T-helper 2 cell (primary cell): Measurements from ENCODE around the gene RASEF.
A peak's percentile ranks its signal among the peaks of the same experiment; 100 is the strongest.

Source experiments
- DNase-seq, 5 experiments: peaks; one replicate each; pipeline versions ENCODE4 v3.0.0 to v3.0.0-alpha.2; 2012 to 2022

RASEF gene

GRCh38 chr9:83012922-83013838 is 49.8 kb downstream of the RASEF start:
- no peak for DNase-seq

- no peak for DNase-seq
These were observed 50.6 kb downstream of the RASEF start for GRCh38 chr9:83012168-83012921.

- DNase-seq = no peak
These were observed 51.3 kb downstream of the RASEF start for GRCh38 chr9:83011611-83012010.

- DNase-seq = no peak
These were observed 55.2 kb downstream of the RASEF start for GRCh38 chr9:83007521-83008300.

- DNase-seq = no peak
These were observed 56.6 kb downstream of the RASEF start for GRCh38 chr9:83006378-83006777.

- no peak for DNase-seq
These were observed 57.0 kb downstream of the RASEF start for GRCh38 chr9:83005963-83006362.

GRCh38 chr9:83005361-83005760 is 57.6 kb downstream of the RASEF start:
- DNase-seq = no peak

GRCh38 chr9:83002329-83002728 is 60.6 kb downstream of the RASEF start:
- no peak for DNase-seq

- DNase-seq = peak in 1 of 5 experiments; percentile 4
These were observed 62.2 kb downstream of the RASEF start for GRCh38 chr9:83000765-83001164.

- DNase-seq = no peak
These were observed 64.5 kb downstream of the RASEF start for GRCh38 chr9:82998409-82998808.

- DNase-seq = no peak
These were observed 65.3 kb downstream of the RASEF start for GRCh38 chr9:82997476-82998140.

- DNase-seq = no peak
These were observed 66.0 kb downstream of the RASEF start for GRCh38 chr9:82996941-82997340.

- DNase-seq = no peak
These were observed 68.9 kb downstream of the RASEF start for GRCh38 chr9:82993856-82994605.

GRCh38 chr9:82991671-82992070 is 71.3 kb downstream of the RASEF start:
- no peak for DNase-seq

GRCh38 chr9:82989929-82990328 is 73.0 kb downstream of the RASEF start:
- DNase-seq = no peak

- DNase-seq = no peak
These were observed 74.5 kb downstream of the RASEF start for GRCh38 chr9:82988488-82988887.

- DNase-seq = no peak
These were observed 75.4 kb downstream of the RASEF start for GRCh38 chr9:82987370-82988189.

GRCh38 chr9:82981552-82981951 is 81.4 kb downstream of the RASEF start:
- DNase-seq = no peak

GRCh38 chr9:82975176-82975575 is 87.8 kb downstream of the RASEF start:
- no peak for DNase-seq

GRCh38 chr9:82972446-82972845 is 90.5 kb downstream of the RASEF start:
- no peak for DNase-seq

GRCh38 chr9:82970359-82970758 is 92.6 kb downstream of the RASEF start:
- no peak for DNase-seq
